Measurements from ENCODE around the gene NINJ2.

The NINJ2 gene

GRCh38 chr12:565589-566105, 97.6 kb downstream of the NINJ2 start:
- Histone ChIP-seq H3K9ac (ENCODE audit: low read depth, low read length, poor library complexity, severe bottlenecking) (peak overlapping the region; percentile 81), H3K79me2 (ENCODE audit: insufficient read depth, low read length) (peaks cover 19% of the 10 kb centered on the region; the same call in 1 of the 2 replicates), H3K4me1 (ENCODE audit: insufficient read depth, low read length, poor library complexity, severe bottlenecking) (peaks cover 80% of the 10 kb centered on the region), H3K4me2 (ENCODE audit: low read depth, low read length, poor library complexity, severe bottlenecking) (peak overlapping the region; percentile 93), H3K4me3 (ENCODE audit: low read length, poor library complexity, severe bottlenecking) (peak overlapping the region; percentile 72), H4K20me1 (ENCODE audit: insufficient read depth, low read length, poor library complexity, severe bottlenecking) (no peaks in the 10 kb centered on the region), H3K27me3 (ENCODE audit: insufficient read depth, low read length, poor library complexity, severe bottlenecking) (no peaks in the 10 kb centered on the region), H3K9me2 (replicated peaks; ENCODE audit: low read depth, low read length) (no peaks in the 10 kb centered on the region), H3K36me3 (ENCODE audit: insufficient read depth, low read length) (no peaks in the 10 kb centered on the region), H3K9me3 (ENCODE audit: insufficient read depth, low read depth, low read length) (no peaks in the 10 kb centered on the region), H3F3A (ENCODE audit: low read depth) (peaks cover 4% of the 10 kb centered on the region; the same call in 1 of the 2 replicates), H2AFZ (ENCODE audit: low read length) (no peak overlapping the region)
- TF ChIP-seq, protein P1, sequence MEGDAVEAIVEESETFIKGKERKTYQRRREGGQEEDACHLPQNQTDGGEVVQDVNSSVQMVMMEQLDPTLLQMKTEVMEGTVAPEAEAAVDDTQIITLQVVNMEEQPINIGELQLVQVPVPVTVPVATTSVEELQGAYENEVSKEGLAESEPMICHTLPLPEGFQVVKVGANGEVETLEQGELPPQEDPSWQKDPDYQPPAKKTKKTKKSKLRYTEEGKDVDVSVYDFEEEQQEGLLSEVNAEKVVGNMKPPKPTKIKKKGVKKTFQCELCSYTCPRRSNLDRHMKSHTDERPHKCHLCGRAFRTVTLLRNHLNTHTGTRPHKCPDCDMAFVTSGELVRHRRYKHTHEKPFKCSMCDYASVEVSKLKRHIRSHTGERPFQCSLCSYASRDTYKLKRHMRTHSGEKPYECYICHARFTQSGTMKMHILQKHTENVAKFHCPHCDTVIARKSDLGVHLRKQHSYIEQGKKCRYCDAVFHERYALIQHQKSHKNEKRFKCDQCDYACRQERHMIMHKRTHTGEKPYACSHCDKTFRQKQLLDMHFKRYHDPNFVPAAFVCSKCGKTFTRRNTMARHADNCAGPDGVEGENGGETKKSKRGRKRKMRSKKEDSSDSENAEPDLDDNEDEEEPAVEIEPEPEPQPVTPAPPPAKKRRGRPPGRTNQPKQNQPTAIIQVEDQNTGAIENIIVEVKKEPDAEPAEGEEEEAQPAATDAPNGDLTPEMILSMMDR (conservative IDR thresholded peaks at IDR 0.05; ENCODE audit: low read length): no peak
- TF ChIP-seq EZH2phosphoT487 (IDR thresholded peaks at IDR 0.05; ENCODE audit: borderline replicate concordance): no peak

- Histone ChIP-seq H3K79me2 (ENCODE audit: insufficient read depth, low read length) (peaks cover 19% of the 10 kb centered on the region; the same call in 1 of the 2 replicates), H4K20me1 (ENCODE audit: insufficient read depth, low read length, poor library complexity, severe bottlenecking) (no peaks in the 10 kb centered on the region), H2AFZ (ENCODE audit: low read length) (no peak overlapping the region), H3K36me3 (ENCODE audit: insufficient read depth, low read length) (no peaks in the 10 kb centered on the region), H3K4me1 (ENCODE audit: insufficient read depth, low read length, poor library complexity, severe bottlenecking) (peaks cover 78% of the 10 kb centered on the region), H3F3A (ENCODE audit: low read depth) (peaks cover 4% of the 10 kb centered on the region; the same call in 1 of the 2 replicates), H3K9ac (ENCODE audit: low read depth, low read length, poor library complexity, severe bottlenecking) (peak overlapping the region; percentile 81), H3K9me3 (ENCODE audit: insufficient read depth, low read depth, low read length) (no peaks in the 10 kb centered on the region), H3K9me2 (replicated peaks; ENCODE audit: low read depth, low read length) (no peaks in the 10 kb centered on the region), H3K4me2 (ENCODE audit: low read depth, low read length, poor library complexity, severe bottlenecking) (peak overlapping the region; percentile 93), H3K4me3 (ENCODE audit: low read length, poor library complexity, severe bottlenecking) (peak overlapping the region; percentile 72), H3K27me3 (ENCODE audit: insufficient read depth, low read length, poor library complexity, severe bottlenecking) (no peaks in the 10 kb centered on the region)
- no peak for TF ChIP-seq EZH2phosphoT487 (IDR thresholded peaks at IDR 0.05; ENCODE audit: borderline replicate concordance)
- TF ChIP-seq, protein P1 (conservative IDR thresholded peaks at IDR 0.05; ENCODE audit: low read length): no peak
These were observed 98.1 kb downstream of the NINJ2 start for GRCh38 chr12:565161-565560.

GRCh38 chr12:563787-564298, 99.4 kb downstream of the NINJ2 start:
- Histone ChIP-seq H3K27me3 (ENCODE audit: insufficient read depth, low read length, poor library complexity, severe bottlenecking) (no peaks in the 10 kb centered on the region), H3K36me3 (ENCODE audit: insufficient read depth, low read length) (no peaks in the 10 kb centered on the region), H3K9ac (ENCODE audit: low read depth, low read length, poor library complexity, severe bottlenecking) (peak overlapping the region; percentile 81), H3K4me1 (ENCODE audit: insufficient read depth, low read length, poor library complexity, severe bottlenecking) (peaks cover 68% of the 10 kb centered on the region), H3K9me2 (replicated peaks; ENCODE audit: low read depth, low read length) (no peaks in the 10 kb centered on the region), H2AFZ (ENCODE audit: low read length) (peak overlapping the region; percentile 32; the same call in 1 of the 2 replicates), H3K9me3 (ENCODE audit: insufficient read depth, low read depth, low read length) (no peaks in the 10 kb centered on the region), H3K4me3 (ENCODE audit: low read length, poor library complexity, severe bottlenecking) (peak overlapping the region; percentile 72), H3K79me2 (ENCODE audit: insufficient read depth, low read length) (peaks cover 19% of the 10 kb centered on the region; the same call in 1 of the 2 replicates), H4K20me1 (ENCODE audit: insufficient read depth, low read length, poor library complexity, severe bottlenecking) (no peaks in the 10 kb centered on the region), H3K4me2 (ENCODE audit: low read depth, low read length, poor library complexity, severe bottlenecking) (peak overlapping the region; percentile 93), H3F3A (ENCODE audit: low read depth) (peaks cover 4% of the 10 kb centered on the region; the same call in 1 of the 2 replicates)
- no peak for TF ChIP-seq EZH2phosphoT487 (IDR thresholded peaks at IDR 0.05; ENCODE audit: borderline replicate concordance)
- TF ChIP-seq, protein P1 (conservative IDR thresholded peaks at IDR 0.05; ENCODE audit: low read length): no peak
